ENCODE results near the gene ACTN4.
A peak's percentile ranks its signal among the peaks of the same experiment; 100 is the strongest.

Gene ACTN4

GRCh38 chr19:38656171-38656981 lies 8.9 kb downstream of the ACTN4 start:
- peak; percentile 6 for TF ChIP-seq CTCF (IDR thresholded peaks at IDR 0.05; ENCODE audit: low read depth, low read length)
- H3K4me3 ChIP-seq (replicated peaks in 1 of 2; ENCODE audit: low read depth in 2 of 2, low read length in 2 of 2), result no peak overlapping the region
- peak; percentile 81 to 92 for DNase-seq (ENCODE audit: low read depth in 2 of 2)

- peak; percentile 68 to 91 for DNase-seq (ENCODE audit: low read depth in 2 of 2)
These were observed 10.3 kb downstream of the ACTN4 start for GRCh38 chr19:38657633-38658222.

GRCh38 chr19:38658462-38659306 lies 11.2 kb downstream of the ACTN4 start:
- TF ChIP-seq CTCF (IDR thresholded peaks at IDR 0.05; ENCODE audit: low read depth, low read length), result no peak
- H3K4me3 ChIP-seq (replicated peaks in 1 of 2; ENCODE audit: low read depth in 2 of 2, low read length in 2 of 2), result peak overlapping the region in 1 of 2 donors; percentile 28
- peak; percentile 99 to 100 for DNase-seq (ENCODE audit: low read depth in 2 of 2)

More at GRCh38 chr19:38657633-38658222, 10.3 kb downstream of the ACTN4 start:
- no peak overlapping the region for H3K4me3 ChIP-seq (replicated peaks in 1 of 2; ENCODE audit: low read depth in 2 of 2, low read length in 2 of 2)
- TF ChIP-seq CTCF (IDR thresholded peaks at IDR 0.05; ENCODE audit: low read depth, low read length), result no peak

- TF ChIP-seq CTCF (IDR thresholded peaks at IDR 0.05; ENCODE audit: low read depth, low read length), result no peak
- H3K4me3 ChIP-seq (replicated peaks in 1 of 2; ENCODE audit: low read depth in 2 of 2, low read length in 2 of 2), result no peak overlapping the region
- DNase-seq (ENCODE audit: low read depth in 2 of 2), result no peak
These were observed 13.3 kb downstream of the ACTN4 start for GRCh38 chr19:38660724-38661123.

- no peak for TF ChIP-seq CTCF (IDR thresholded peaks at IDR 0.05; ENCODE audit: low read depth, low read length)
- no peak for DNase-seq (ENCODE audit: low read depth in 2 of 2)
- H3K4me3 ChIP-seq (replicated peaks in 1 of 2; ENCODE audit: low read depth in 2 of 2, low read length in 2 of 2), result no peak overlapping the region
These were observed 13.7 kb downstream of the ACTN4 start for GRCh38 chr19:38661136-38661535.

GRCh38 chr19:38661996-38662395 lies 14.5 kb downstream of the ACTN4 start:
- H3K4me3 ChIP-seq (replicated peaks in 1 of 2; ENCODE audit: low read depth in 2 of 2, low read length in 2 of 2), result no peak overlapping the region
- no peak for DNase-seq (ENCODE audit: low read depth in 2 of 2)
- TF ChIP-seq CTCF (IDR thresholded peaks at IDR 0.05; ENCODE audit: low read depth, low read length), result no peak

Measured in cardiac fibroblast (primary cell).